Liver (tissue), 3 donors: ENCODE data around the gene KSR2.
A peak's percentile ranks its signal among the peaks of the same experiment; 100 is the strongest.

Experiments
- CTCF ChIP-seq: fragments of 150-350 bp; IDR thresholded peaks from 2 replicates; pipeline ENCODE4 v1.5.1; 2017; ENCODE audit warnings: improper control_type of control experiment, low read depth, low read length; ENCODE audit not compliant: missing input control
- EGR1 ChIP-seq, 2 donors: IDR thresholded peaks; 2 replicates each; pipeline ENCODE4 v1.6.1; 2016 to 2018; ENCODE audit warnings: antibody characterized with exemption in 2 of 2, low read depth in 2 of 2
- RAD21 ChIP-seq, 2 donors: IDR thresholded peaks; 2 replicates each; pipeline ENCODE4 v1.6.1; 2016; ENCODE audit warnings: antibody characterized with exemption in 2 of 2, mild to moderate bottlenecking in 2 of 2
- TAF1 ChIP-seq: conservative IDR thresholded peaks from 2 replicates; pipeline ENCODE4 v1.6.1; 2016; ENCODE audit warnings: antibody characterized with exemption, mild to moderate bottlenecking
- donor health status: healthy.
- donor health status: healthy.

- TF ChIP-seq CTCF = peak; percentile 90
- no peak for TF ChIP-seq TAF1
- TF ChIP-seq EGR1 (IDR thresholded peaks at IDR 0.05; ENCODE audit: low read depth in 2 of 2) = peak in 1 of 2 donors; percentile 43
- peak; percentile 93 to 94 for TF ChIP-seq RAD21 (IDR thresholded peaks at IDR 0.05)
Observed at GRCh38 chr12:117874842-117875434, 93.9 kb downstream of the KSR2 start.
